OCI-LY3 (cell line): ENCODE data around the gene OARD1.

ENCODE experiments used
- CTCF ChIP-seq: fragments of 200-600, 300-600 bp; sonication (generic); IDR thresholded peaks from 2 replicates; pipeline ENCODE4 v1.5.1; 2014; ENCODE audit warnings: antibody characterized with exemption, low read length, low read depth
- EZH2phosphoT487 ChIP-seq: fragments of 200-600 bp; shearing (Covaris generic); IDR thresholded peaks from 2 replicates; pipeline ENCODE4 v1.6.1; 2018; ENCODE audit warnings: antibody characterized with exemption, mixed run types, low read depth

GRCh38 chr6:41042226-41043055 lies 29.7 kb downstream of the OARD1 start, which contains the start of gene TSPO2:
- TF ChIP-seq CTCF (no peak), EZH2phosphoT487 (no peak)
